ENCODE results near the gene FAM120A.

Gene FAM120A

GRCh38 chr9:93587651-93588347 is 136.3 kb downstream of the FAM120A start:
- no peak for TF ChIP-seq CTCF (IDR thresholded peaks at IDR 0.05; ENCODE audit: unreplicated experiment in 3 of 3)
- Mint-ChIP-seq H3K4me3 (no peak overlapping the region), H3K27ac (no peak overlapping the region), H3K9me3 (peaks cover 9% of the 10 kb centered on the region), H3K4me1 (peaks cover 32% of the 10 kb centered on the region), H3K27me3 (ENCODE audit: low read depth) (no peaks in the 10 kb centered on the region), H3K36me3 (ENCODE audit: low read depth) (peaks cover 22% of the 10 kb centered on the region)

GRCh38 chr9:93588641-93589609 is 137.4 kb downstream of the FAM120A start:
- peaks cover 27% of the 10 kb centered on the region for H3K4me1 Mint-ChIP-seq
- H3K4me3 Mint-ChIP-seq, result no peak overlapping the region

GRCh38 chr9:93589688-93590087 is 138.2 kb downstream of the FAM120A start:
- Mint-ChIP-seq H3K27me3 (ENCODE audit: low read depth) (no peaks in the 10 kb centered on the region), H3K9me3 (peaks cover under 1% of the 10 kb centered on the region)

More at GRCh38 chr9:93588641-93589609, 137.4 kb downstream of the FAM120A start:
- no peak for TF ChIP-seq CTCF (IDR thresholded peaks at IDR 0.05; ENCODE audit: unreplicated experiment in 3 of 3)
- Mint-ChIP-seq H3K27me3 (ENCODE audit: low read depth) (no peaks in the 10 kb centered on the region), H3K9me3 (peaks cover 5% of the 10 kb centered on the region), H3K36me3 (ENCODE audit: low read depth) (peaks cover 14% of the 10 kb centered on the region), H3K27ac (peak overlapping the region; percentile 39 to 57 (median 54))

GRCh38 chr9:93590609-93591234 is 139.2 kb downstream of the FAM120A start:
- Mint-ChIP-seq H3K36me3 (ENCODE audit: low read depth) (no peaks in the 10 kb centered on the region), H3K4me1 (peaks cover 27% of the 10 kb centered on the region), H3K9me3 (no peaks in the 10 kb centered on the region), H3K4me3 (no peak overlapping the region), H3K27me3 (ENCODE audit: low read depth) (no peaks in the 10 kb centered on the region), H3K27ac (peak overlapping the region; percentile 39 to 59 (median 49))
- no peak for TF ChIP-seq CTCF (IDR thresholded peaks at IDR 0.05; ENCODE audit: unreplicated experiment in 3 of 3)

More at GRCh38 chr9:93589688-93590087, 138.2 kb downstream of the FAM120A start:
- TF ChIP-seq CTCF (IDR thresholded peaks at IDR 0.05; ENCODE audit: unreplicated experiment in 3 of 3), result no peak
- peak overlapping the region; percentile 57 to 82 (median 65) for H3K27ac Mint-ChIP-seq
- peaks cover 27% of the 10 kb centered on the region for H3K4me1 Mint-ChIP-seq
- H3K4me3 Mint-ChIP-seq, result peak overlapping the region; percentile 1 to 29 (median 18)
- peaks cover 9% of the 10 kb centered on the region for H3K36me3 Mint-ChIP-seq (ENCODE audit: low read depth)

GRCh38 chr9:93591301-93592007 is 140.0 kb downstream of the FAM120A start:
- Mint-ChIP-seq H3K9me3 (no peaks in the 10 kb centered on the region), H3K4me1 (peaks cover 27% of the 10 kb centered on the region), H3K4me3 (no peak overlapping the region), H3K27me3 (ENCODE audit: low read depth) (no peaks in the 10 kb centered on the region), H3K36me3 (ENCODE audit: low read depth) (no peaks in the 10 kb centered on the region), H3K27ac (peak overlapping the region in 2 of 3 experiments; percentile 33 to 39)
- TF ChIP-seq CTCF (IDR thresholded peaks at IDR 0.05; ENCODE audit: unreplicated experiment in 3 of 3), result no peak

Data from nephron (organoid).